Ishikawa (cell line): ENCODE results near the gene ZNF43.

Experiments used
- CEBPB ChIP-seq: IDR thresholded peaks from 2 replicates; pipeline ENCODE4 v1.6.1; 2012
- CREB1 ChIP-seq: IDR thresholded peaks from 2 replicates; pipeline ENCODE4 v1.6.1; 2012; ENCODE audit warnings: low read depth
- EGR1 ChIP-seq: IDR thresholded peaks from 2 replicates; pipeline ENCODE4 v1.6.1; 2012
- EP300 ChIP-seq: IDR thresholded peaks from 2 replicates; pipeline ENCODE4 v1.6.1; 2012; ENCODE audit warnings: borderline replicate concordance
- FOXM1 ChIP-seq: IDR thresholded peaks from 2 replicates; pipeline ENCODE4 v1.6.1; 2012; ENCODE audit warnings: low read depth, borderline replicate concordance
- MAX ChIP-seq: IDR thresholded peaks from 2 replicates; pipeline ENCODE4 v1.6.1; 2012
- NFIC ChIP-seq: IDR thresholded peaks from 2 replicates; pipeline ENCODE4 v1.6.1; 2012
- RAD21 ChIP-seq: IDR thresholded peaks from 2 replicates; pipeline ENCODE4 v1.6.1; 2012; ENCODE audit warnings: low read depth
- TAF1 ChIP-seq: IDR thresholded peaks from 2 replicates; pipeline ENCODE4 v1.6.1; 2012; ENCODE audit warnings: low read depth, mild to moderate bottlenecking
- TCF12 ChIP-seq: IDR thresholded peaks from 2 replicates; pipeline ENCODE4 v1.6.1; 2012; ENCODE audit warnings: low read depth
- TEAD4 ChIP-seq: IDR thresholded peaks from 2 replicates; pipeline ENCODE4 v1.6.1; 2012
- YY1 ChIP-seq: IDR thresholded peaks from 2 replicates; pipeline ENCODE4 v1.6.1; 2012; ENCODE audit warnings: low read depth
- ZBTB7A ChIP-seq: IDR thresholded peaks from 2 replicates; pipeline ENCODE4 v1.6.1; 2012; ENCODE audit warnings: low read depth
- TF ChIP-seq, protein P1 (sequence below): IDR thresholded peaks from 2 replicates; pipeline ENCODE4 v1.6.1; 2012
- TF ChIP-seq, protein P2 (sequence below): IDR thresholded peaks from 2 replicates; pipeline ENCODE4 v1.6.1; 2012; ENCODE audit warnings: low read depth, mild to moderate bottlenecking

ZNF43 gene

DNA sequence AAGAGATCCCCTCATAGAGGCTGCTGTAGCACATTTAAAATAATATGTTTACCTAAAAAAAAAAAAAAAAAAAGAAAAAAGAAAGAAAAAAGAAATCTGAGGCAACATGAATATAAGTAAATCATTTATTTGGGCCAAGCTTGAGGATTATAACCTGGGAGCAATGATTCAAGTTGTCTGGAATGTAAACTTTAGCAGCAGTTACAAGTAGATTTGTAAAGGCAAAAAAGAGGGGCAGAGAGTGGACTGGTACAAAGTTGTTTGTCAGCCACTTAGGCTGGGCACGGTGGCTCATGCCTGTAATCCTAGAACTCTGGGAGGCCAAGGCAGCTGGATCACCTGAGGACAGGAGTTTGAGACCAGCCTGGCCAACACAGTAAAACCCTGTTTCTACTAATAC, 11.3 kb downstream of the ZNF43 start:
- TF ChIP-seq FOXM1 (no peak), NFIC (no peak), EGR1 (no peak), RAD21 (no peak), CEBPB (no peak), TEAD4 (no peak), TCF12 (no peak), CREB1 (no peak), TAF1 (no peak), ZBTB7A (no peak), EP300 (no peak), YY1 (no peak), MAX (no peak)
- TF ChIP-seq, protein P1, sequence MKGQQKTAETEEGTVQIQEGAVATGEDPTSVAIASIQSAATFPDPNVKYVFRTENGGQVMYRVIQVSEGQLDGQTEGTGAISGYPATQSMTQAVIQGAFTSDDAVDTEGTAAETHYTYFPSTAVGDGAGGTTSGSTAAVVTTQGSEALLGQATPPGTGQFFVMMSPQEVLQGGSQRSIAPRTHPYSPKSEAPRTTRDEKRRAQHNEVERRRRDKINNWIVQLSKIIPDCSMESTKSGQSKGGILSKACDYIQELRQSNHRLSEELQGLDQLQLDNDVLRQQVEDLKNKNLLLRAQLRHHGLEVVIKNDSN, result no peak
- TF ChIP-seq, protein P2, sequence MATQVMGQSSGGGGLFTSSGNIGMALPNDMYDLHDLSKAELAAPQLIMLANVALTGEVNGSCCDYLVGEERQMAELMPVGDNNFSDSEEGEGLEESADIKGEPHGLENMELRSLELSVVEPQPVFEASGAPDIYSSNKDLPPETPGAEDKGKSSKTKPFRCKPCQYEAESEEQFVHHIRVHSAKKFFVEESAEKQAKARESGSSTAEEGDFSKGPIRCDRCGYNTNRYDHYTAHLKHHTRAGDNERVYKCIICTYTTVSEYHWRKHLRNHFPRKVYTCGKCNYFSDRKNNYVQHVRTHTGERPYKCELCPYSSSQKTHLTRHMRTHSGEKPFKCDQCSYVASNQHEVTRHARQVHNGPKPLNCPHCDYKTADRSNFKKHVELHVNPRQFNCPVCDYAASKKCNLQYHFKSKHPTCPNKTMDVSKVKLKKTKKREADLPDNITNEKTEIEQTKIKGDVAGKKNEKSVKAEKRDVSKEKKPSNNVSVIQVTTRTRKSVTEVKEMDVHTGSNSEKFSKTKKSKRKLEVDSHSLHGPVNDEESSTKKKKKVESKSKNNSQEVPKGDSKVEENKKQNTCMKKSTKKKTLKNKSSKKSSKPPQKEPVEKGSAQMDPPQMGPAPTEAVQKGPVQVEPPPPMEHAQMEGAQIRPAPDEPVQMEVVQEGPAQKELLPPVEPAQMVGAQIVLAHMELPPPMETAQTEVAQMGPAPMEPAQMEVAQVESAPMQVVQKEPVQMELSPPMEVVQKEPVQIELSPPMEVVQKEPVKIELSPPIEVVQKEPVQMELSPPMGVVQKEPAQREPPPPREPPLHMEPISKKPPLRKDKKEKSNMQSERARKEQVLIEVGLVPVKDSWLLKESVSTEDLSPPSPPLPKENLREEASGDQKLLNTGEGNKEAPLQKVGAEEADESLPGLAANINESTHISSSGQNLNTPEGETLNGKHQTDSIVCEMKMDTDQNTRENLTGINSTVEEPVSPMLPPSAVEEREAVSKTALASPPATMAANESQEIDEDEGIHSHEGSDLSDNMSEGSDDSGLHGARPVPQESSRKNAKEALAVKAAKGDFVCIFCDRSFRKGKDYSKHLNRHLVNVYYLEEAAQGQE, result no peak

GRCh38 chr19:21823224-21823623, 12.8 kb downstream of the ZNF43 start:
- no peak for TF ChIP-seq MAX
- TF ChIP-seq, protein P2, result no peak
- TF ChIP-seq, protein P1, result no peak
- no peak for TF ChIP-seq TEAD4
- no peak for TF ChIP-seq FOXM1
- TF ChIP-seq EP300, result no peak
- TF ChIP-seq CEBPB, result no peak
- no peak for TF ChIP-seq YY1
- no peak for TF ChIP-seq EGR1
- no peak for TF ChIP-seq TCF12
- TF ChIP-seq CREB1, result no peak

- no peak for TF ChIP-seq EGR1
- TF ChIP-seq TAF1, result no peak
- TF ChIP-seq, protein P1, result no peak
- no peak for TF ChIP-seq FOXM1
- TF ChIP-seq TEAD4, result no peak
- TF ChIP-seq, protein P2, result no peak
- no peak for TF ChIP-seq CREB1
- no peak for TF ChIP-seq YY1
- no peak for TF ChIP-seq CEBPB
Observed at GRCh38 chr19:21812448-21812847, 23.5 kb downstream of the ZNF43 start.

DNA sequence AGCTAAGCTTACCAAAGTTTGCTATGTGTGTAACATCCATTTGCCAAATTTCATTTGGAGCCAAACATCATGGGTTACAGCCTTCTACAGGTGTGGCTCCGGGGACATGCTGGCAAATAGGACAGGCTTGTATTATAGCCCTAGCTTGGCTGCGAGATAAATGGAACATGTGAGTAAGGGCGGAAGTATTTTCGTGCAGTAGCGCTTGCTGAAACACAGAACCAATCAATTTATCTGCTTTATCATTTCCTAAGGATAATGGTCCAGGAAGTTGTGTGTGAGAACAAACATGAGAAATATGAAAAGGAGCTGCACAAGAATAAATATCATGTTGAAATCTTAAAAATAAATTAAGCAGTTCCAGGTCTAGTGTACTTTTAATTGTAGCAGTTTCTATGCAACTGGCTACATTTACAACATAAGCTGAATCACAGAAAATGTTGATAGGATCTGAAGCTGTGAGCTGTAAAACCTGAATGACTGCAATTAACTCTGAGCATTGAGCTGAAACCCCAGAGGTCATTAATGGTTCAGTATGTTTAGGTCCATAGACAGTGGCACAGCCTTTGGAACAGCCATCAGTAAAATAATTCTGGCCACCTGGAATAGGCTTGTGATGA, 46.4 kb downstream of the ZNF43 start:
- TF ChIP-seq YY1, result no peak
- no peak for TF ChIP-seq EP300
- no peak for TF ChIP-seq EGR1
- TF ChIP-seq, protein P2, result no peak
- TF ChIP-seq CEBPB, result no peak
- no peak for TF ChIP-seq TCF12
